ENCODE data around the gene ZNF385A. TPM values are rescaled to one million over a fixed set of nuclear protein-coding genes. Genes with fewer than 3 reads are reported as not detected.

Gene ZNF385A
- total and polyA plus RNA-seq, 4 donors, result 4.1 to 27.6 (median 16.8) TPM

DNA sequence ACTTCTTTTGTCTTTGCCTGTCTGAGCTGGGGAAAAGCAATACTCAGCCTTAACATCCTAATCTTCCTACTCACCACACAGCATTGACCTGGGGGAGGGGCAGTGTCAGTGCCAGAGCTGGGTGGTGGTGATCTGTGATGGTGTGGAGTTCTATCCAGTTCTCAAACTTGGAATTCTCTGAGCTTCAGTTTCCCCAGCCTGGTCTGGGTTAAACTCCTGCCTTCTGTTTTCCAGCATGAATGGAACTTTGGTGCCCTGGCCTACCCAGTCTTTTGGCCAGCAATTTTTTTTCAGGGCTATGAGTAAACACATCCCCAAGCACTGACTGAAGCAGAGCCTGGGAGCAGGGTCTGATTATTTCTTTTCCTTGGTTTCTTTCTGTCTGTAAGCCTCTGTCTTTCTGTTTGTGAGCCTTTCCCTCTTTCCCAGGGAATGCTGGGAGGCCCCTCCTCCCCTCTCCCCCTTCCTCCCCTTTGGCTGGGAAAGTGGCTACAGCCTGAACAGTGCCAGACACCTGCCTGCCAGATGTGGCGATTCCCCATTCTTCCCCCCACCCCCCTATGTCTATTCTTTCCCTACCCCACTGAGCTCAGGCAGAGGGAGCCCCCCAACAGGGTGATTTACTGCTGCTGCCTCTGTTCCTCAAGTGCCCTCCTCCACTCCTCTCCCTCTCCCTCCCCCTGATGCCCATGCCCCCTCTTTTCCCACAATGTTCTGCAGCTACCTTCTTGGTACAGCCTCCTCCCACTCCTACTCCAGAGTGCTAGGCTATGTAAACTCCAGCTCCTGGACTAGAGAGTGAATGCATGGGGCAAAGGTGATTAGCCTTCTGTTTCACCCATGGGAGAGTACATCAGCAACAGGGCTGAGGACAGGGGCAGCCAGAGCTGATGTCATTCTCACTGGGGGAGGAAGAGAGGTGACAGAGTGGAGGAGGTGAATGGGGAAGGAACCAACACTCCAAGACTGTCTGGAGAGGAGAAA is 31.4 kb downstream of the ZNF385A start:
- peak overlapping the region; percentile 4 to 54 for H3K27ac ChIP-seq (ENCODE audit: low read depth in 1 of 2, low read length in 2 of 2)
- H3K27me3 ChIP-seq (ENCODE audit: control insufficient read depth in 1 of 2, insufficient read depth in 2 of 2, low read length in 1 of 2), result no peaks in the 10 kb centered on the region
- ATAC-seq (ENCODE audit: low FRiP score) (peak; percentile 26), DNase-seq (no peak)
- WGBS, 2 donors, result 0 to 6% methylated on average over 1 of the region's 1 CpG
- intact Hi-C loops (cut with DNase I), result no loop called here
- H3K9me3 ChIP-seq (ENCODE audit: control insufficient read depth, low read length), result no peaks in the 10 kb centered on the region
- no peak overlapping the region for H3K4me3 ChIP-seq (ENCODE audit: low read length in 2 of 2)
- H3K36me3 ChIP-seq (ENCODE audit: control insufficient read depth in 1 of 2, insufficient read depth in 2 of 2, low read length in 1 of 2), result peaks cover 0 to 6% of the 10 kb centered on the region in 2 donors
- H3K4me1 ChIP-seq (ENCODE audit: control insufficient read depth in 1 of 2, insufficient read depth in 2 of 2, low read length in 2 of 2), result no peaks in the 10 kb centered on the region

DNA sequence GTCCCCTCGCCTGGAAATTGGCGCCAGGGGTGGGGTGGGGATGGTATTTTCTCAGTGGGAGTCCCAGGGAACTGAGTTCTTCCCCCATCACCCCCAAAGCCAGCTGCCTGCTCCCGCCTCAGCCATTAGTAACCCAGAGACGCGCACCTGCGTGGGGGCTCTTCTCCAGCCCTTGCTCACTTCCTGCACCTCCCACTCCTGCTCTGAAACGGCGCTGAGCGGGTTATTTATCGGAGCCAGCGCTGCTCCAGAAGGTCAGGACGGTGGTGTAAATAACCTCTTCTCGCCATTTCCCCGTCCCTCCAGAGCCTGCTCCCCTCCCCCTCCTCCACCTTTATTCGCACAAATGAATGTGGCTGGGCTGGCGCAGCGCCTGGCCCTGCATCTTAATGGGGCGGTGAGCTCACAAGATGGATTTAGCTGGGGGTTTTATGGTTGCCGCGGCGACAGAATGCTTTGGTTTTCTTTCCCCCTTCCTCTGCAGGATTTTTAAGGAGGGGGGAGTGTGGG is 32.5 kb downstream of the ZNF385A start:
- Histone ChIP-seq H3K4me3 (ENCODE audit: low read length in 2 of 2) (no peak overlapping the region), H3K4me1 (ENCODE audit: control insufficient read depth in 1 of 2, insufficient read depth in 2 of 2, low read length in 2 of 2) (no peaks in the 10 kb centered on the region), H3K9me3 (ENCODE audit: control insufficient read depth, low read length) (no peaks in the 10 kb centered on the region), H3K27ac (ENCODE audit: low read depth in 1 of 2, low read length in 2 of 2) (no peak overlapping the region), H3K27me3 (ENCODE audit: control insufficient read depth in 1 of 2, insufficient read depth in 2 of 2, low read length in 1 of 2) (no peaks in the 10 kb centered on the region), H3K36me3 (ENCODE audit: control insufficient read depth in 1 of 2, insufficient read depth in 2 of 2, low read length in 1 of 2) (peaks cover under 1 to 10% of the 10 kb centered on the region in 2 donors)
- ATAC-seq (ENCODE audit: low FRiP score) (no peak), DNase-seq (peak; percentile 75 to 86)
- 1 to 5% methylated on average over 21 of the region's 21 CpGs for WGBS, 2 donors
- intact Hi-C loops (cut with DNase I), result no loop called here

DNA sequence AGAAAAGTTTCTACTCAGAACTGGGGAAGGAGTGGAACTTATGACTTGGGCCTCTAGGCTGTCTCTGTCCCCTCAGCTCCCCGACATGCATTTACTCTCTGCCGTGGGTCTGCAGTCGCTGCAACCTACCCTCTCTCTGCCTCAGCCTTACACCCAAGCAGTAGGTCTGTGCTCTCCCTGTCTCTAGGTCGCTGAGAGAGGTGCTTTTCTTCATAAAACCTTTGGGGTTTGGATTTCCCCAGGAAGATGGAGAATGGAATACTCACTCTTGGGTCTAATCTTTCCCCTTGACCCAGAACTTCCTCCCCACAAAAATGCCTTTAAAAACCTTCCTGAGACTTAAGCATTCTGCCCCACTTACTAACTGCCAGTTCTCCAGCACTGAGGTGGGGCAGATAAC is 33.2 kb downstream of the ZNF385A start:
- Histone ChIP-seq H3K4me1 (ENCODE audit: control insufficient read depth in 1 of 2, insufficient read depth in 2 of 2, low read length in 2 of 2) (no peaks in the 10 kb centered on the region), H3K27ac (ENCODE audit: low read depth in 1 of 2, low read length in 2 of 2) (no peak overlapping the region), H3K9me3 (ENCODE audit: control insufficient read depth, low read length) (no peaks in the 10 kb centered on the region), H3K4me3 (ENCODE audit: low read length in 2 of 2) (no peak overlapping the region), H3K36me3 (ENCODE audit: control insufficient read depth in 1 of 2, insufficient read depth in 2 of 2, low read length in 1 of 2) (peaks cover 5 to 10% of the 10 kb centered on the region in 2 donors), H3K27me3 (ENCODE audit: control insufficient read depth in 1 of 2, insufficient read depth in 2 of 2, low read length in 1 of 2) (no peaks in the 10 kb centered on the region)
- ATAC-seq (ENCODE audit: low FRiP score) (no peak), DNase-seq (no peak)
- 59 to 63% methylated on average over 4 of the region's 4 CpGs for WGBS, 2 donors
- intact Hi-C loops (cut with DNase I), result no loop called here

DNA sequence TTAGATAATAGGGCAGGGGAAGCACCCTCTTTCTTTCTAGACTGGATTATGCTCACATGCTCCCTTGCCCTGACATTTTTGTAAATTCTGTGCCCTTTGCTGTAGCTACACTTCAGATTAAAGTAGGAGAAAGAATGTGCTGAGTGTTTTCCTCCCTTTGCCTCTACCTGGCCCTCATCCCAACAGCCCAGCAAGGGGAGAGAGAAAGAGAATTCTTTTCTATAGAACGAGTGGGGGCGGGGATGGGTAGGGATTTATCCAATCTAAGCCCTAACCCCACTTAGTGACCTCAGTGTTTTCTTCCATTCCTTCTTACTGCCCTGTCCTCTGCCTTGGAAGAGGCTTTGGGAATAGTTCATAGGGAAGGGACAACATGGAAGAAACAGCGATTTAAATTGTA is 33.8 kb downstream of the ZNF385A start:
- no peak for DNase-seq

DNA sequence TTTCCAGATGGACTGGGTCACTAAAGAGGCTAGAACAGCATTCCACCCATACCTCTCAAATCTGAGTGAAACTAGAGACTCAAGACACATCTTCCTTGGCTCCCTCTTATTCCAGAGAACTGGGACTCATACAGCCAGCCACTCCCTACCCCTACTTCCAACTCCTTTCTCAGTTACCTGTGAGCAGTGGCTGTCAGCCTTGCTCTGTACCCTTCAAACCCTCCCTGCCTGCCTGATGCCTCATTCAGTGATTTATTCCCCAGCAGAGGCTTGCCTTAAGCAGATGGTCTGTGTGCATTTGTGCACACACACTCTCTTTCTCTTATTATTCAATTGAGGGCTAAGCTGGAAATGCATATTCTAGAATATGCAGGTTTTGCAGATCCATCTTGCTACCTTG is 34.9 kb downstream of the ZNF385A start:
- H3K36me3 ChIP-seq (ENCODE audit: control insufficient read depth in 1 of 2, insufficient read depth in 2 of 2, low read length in 1 of 2), result peaks cover 8 to 10% of the 10 kb centered on the region in 2 donors
- H3K27ac ChIP-seq (ENCODE audit: low read depth in 1 of 2, low read length in 2 of 2), result no peak overlapping the region
- DNase-seq (no peak), ATAC-seq (ENCODE audit: low FRiP score) (no peak)
- no peaks in the 10 kb centered on the region for H3K9me3 ChIP-seq (ENCODE audit: control insufficient read depth, low read length)
- no peak overlapping the region for H3K4me3 ChIP-seq (ENCODE audit: low read length in 2 of 2)
- no peaks in the 10 kb centered on the region for H3K4me1 ChIP-seq (ENCODE audit: control insufficient read depth in 1 of 2, insufficient read depth in 2 of 2, low read length in 2 of 2)
- no peaks in the 10 kb centered on the region for H3K27me3 ChIP-seq (ENCODE audit: control insufficient read depth in 1 of 2, insufficient read depth in 2 of 2, low read length in 1 of 2)
- intact Hi-C loops (cut with DNase I), result no loop called here

More for the DNA sequence above, 33.8 kb downstream of the ZNF385A start:
- 54 to 62% methylated on average over 3 of the region's 3 CpGs for WGBS, 2 donors
- Histone ChIP-seq H3K36me3 (ENCODE audit: control insufficient read depth in 1 of 2, insufficient read depth in 2 of 2, low read length in 1 of 2) (peaks cover 5 to 10% of the 10 kb centered on the region in 2 donors), H3K27me3 (ENCODE audit: control insufficient read depth in 1 of 2, insufficient read depth in 2 of 2, low read length in 1 of 2) (no peaks in the 10 kb centered on the region), H3K4me1 (ENCODE audit: control insufficient read depth in 1 of 2, insufficient read depth in 2 of 2, low read length in 2 of 2) (no peaks in the 10 kb centered on the region), H3K9me3 (ENCODE audit: control insufficient read depth, low read length) (no peaks in the 10 kb centered on the region), H3K27ac (ENCODE audit: low read depth in 1 of 2, low read length in 2 of 2) (no peak overlapping the region), H3K4me3 (ENCODE audit: low read length in 2 of 2) (no peak overlapping the region)
- ATAC-seq (ENCODE audit: low FRiP score), result no peak
- intact Hi-C loops (cut with DNase I), result no loop called here

DNA sequence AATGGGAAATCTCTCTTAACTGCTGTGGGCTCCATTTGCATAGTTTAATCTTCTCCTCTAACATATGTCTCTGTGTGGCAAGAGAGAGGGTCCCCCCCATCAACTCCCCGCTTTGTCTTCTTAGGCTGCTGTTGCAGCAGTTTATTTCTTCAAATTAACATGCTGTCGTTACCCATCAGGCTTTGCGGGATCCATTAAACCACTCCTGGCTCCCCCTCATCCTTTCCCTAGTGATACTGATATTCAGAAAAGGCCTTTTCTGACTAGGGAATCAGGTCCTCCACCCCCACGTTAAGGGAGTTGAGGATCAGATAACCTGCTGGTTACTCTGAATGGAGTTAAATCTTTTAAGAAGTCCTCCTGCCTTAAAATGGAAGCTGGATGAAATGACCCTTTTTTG is 35.5 kb downstream of the ZNF385A start:
- WGBS, 2 donors, result 80 to 84% methylated on average over 4 of the region's 4 CpGs
- ATAC-seq (ENCODE audit: low FRiP score) (no peak), DNase-seq (no peak)
- H3K36me3 ChIP-seq (ENCODE audit: control insufficient read depth in 1 of 2, insufficient read depth in 2 of 2, low read length in 1 of 2), result peaks cover 8 to 10% of the 10 kb centered on the region in 2 donors
- no peaks in the 10 kb centered on the region for H3K27me3 ChIP-seq (ENCODE audit: control insufficient read depth in 1 of 2, insufficient read depth in 2 of 2, low read length in 1 of 2)
- H3K9me3 ChIP-seq (ENCODE audit: control insufficient read depth, low read length), result no peaks in the 10 kb centered on the region
- no peak overlapping the region for H3K4me3 ChIP-seq (ENCODE audit: low read length in 2 of 2)
- no peak overlapping the region for H3K27ac ChIP-seq (ENCODE audit: low read depth in 1 of 2, low read length in 2 of 2)
- H3K4me1 ChIP-seq (ENCODE audit: control insufficient read depth in 1 of 2, insufficient read depth in 2 of 2, low read length in 2 of 2), result no peaks in the 10 kb centered on the region
- intact Hi-C loops (cut with DNase I), result no loop called here

DNA sequence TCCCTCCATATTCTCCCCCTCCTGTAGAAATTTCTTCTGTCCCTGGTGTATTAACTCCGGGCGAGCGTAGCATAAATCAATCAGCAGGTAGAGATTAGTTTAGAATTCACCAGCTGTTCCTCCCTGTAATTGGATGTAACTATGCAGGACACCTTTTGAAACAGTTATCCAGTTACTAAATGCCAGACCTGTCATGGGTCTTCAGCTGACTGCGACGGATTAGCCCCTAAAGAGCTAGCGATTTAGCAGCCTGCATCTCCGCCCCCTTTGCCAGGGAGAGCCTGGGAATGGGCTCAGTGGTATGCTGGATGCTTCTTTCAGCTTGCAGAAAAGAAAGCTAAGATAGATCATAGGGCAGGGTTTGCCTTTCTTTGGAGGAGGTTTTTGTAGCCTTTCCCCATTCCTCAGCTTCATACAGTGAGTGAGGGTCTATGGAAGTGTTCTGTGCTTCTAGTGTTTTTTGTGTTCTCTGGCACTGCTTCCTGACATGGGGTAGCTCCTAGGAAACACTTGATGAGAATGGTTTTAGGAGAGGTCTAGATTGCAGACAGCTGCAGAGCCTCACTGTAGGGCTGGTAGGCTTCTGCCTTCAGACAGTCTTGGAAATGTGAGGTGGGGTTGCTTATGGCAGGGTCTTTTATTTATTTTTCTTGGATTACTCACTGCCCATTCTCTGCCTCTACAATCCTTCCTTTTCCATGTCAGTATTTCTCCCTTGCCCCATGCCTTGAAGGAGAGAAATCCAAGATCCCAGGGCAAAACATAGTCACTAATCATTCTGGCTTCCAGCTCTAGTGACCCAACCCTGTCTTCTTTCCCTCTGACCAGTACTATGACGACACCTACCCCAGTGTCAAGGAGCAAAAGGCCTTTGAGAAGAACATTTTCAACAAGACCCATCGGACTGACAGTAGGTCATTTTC is 42.9 kb downstream of the ZNF385A start:
- no peak for ATAC-seq (ENCODE audit: low FRiP score)
- no peak overlapping the region for H3K4me3 ChIP-seq (ENCODE audit: low read length in 2 of 2)
- H3K9me3 ChIP-seq (ENCODE audit: control insufficient read depth, low read length), result no peaks in the 10 kb centered on the region
- DNase-seq, result no peak
- no peaks in the 10 kb centered on the region for H3K27me3 ChIP-seq (ENCODE audit: control insufficient read depth in 1 of 2, insufficient read depth in 2 of 2, low read length in 1 of 2)
- no peak overlapping the region for H3K27ac ChIP-seq (ENCODE audit: low read depth in 1 of 2, low read length in 2 of 2)
- intact Hi-C loops (cut with DNase I), result no loop called here
- 69 to 75% methylated on average over 9 of the region's 9 CpGs for WGBS, 2 donors
- peaks cover 2 to 4% of the 10 kb centered on the region in 2 donors for H3K4me1 ChIP-seq (ENCODE audit: control insufficient read depth in 1 of 2, insufficient read depth in 2 of 2, low read length in 2 of 2)
- H3K36me3 ChIP-seq (ENCODE audit: control insufficient read depth in 1 of 2, insufficient read depth in 2 of 2, low read length in 1 of 2), result peaks cover 4 to 13% of the 10 kb centered on the region in 2 donors

DNA sequence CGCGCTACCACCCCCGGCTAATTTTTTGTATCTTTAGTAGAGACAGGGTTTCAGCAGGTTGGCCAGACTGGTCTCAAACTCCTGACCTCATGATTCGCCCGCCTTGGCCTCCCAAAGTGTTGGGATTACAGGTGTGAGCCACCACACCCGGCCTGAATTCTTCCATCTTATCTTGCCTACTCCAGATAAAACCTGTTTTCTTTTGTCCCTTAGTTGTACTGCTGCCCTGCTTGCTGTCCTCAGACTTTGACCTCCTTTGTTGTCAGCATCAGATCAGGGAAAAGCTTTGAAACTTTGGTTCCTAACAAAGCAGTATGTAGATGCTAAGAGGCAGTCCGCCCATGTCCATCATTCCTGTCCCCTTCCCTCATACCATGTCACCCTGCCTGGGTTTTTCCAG is 43.7 kb downstream of the ZNF385A start:
- DNase-seq, result no peak
- Histone ChIP-seq H3K4me1 (ENCODE audit: control insufficient read depth in 1 of 2, insufficient read depth in 2 of 2, low read length in 2 of 2) (peaks cover 2 to 4% of the 10 kb centered on the region in 2 donors), H3K27me3 (ENCODE audit: control insufficient read depth in 1 of 2, insufficient read depth in 2 of 2, low read length in 1 of 2) (no peaks in the 10 kb centered on the region), H3K36me3 (ENCODE audit: control insufficient read depth in 1 of 2, insufficient read depth in 2 of 2, low read length in 1 of 2) (peaks cover 4 to 13% of the 10 kb centered on the region in 2 donors), H3K9me3 (ENCODE audit: control insufficient read depth, low read length) (no peaks in the 10 kb centered on the region), H3K27ac (ENCODE audit: low read depth in 1 of 2, low read length in 2 of 2) (no peak overlapping the region), H3K4me3 (ENCODE audit: low read length in 2 of 2) (no peak overlapping the region)
- intact Hi-C loops (cut with DNase I), result no loop called here
- no peak for ATAC-seq (ENCODE audit: low FRiP score)
- 78 to 87% methylated on average over 7 of the region's 7 CpGs for WGBS, 2 donors
